ENCODE measurements around the gene ZNF740.

ZNF740 gene

GRCh38 chr12:53219956-53220693 is 39.6 kb downstream of the ZNF740 start:
- peak; percentile 63 for DNase-seq (ENCODE audit: low read depth)
- H3K4me3 ChIP-seq (ENCODE audit: low read length), result peak overlapping the region; percentile 90
- TF ChIP-seq, protein P1, sequence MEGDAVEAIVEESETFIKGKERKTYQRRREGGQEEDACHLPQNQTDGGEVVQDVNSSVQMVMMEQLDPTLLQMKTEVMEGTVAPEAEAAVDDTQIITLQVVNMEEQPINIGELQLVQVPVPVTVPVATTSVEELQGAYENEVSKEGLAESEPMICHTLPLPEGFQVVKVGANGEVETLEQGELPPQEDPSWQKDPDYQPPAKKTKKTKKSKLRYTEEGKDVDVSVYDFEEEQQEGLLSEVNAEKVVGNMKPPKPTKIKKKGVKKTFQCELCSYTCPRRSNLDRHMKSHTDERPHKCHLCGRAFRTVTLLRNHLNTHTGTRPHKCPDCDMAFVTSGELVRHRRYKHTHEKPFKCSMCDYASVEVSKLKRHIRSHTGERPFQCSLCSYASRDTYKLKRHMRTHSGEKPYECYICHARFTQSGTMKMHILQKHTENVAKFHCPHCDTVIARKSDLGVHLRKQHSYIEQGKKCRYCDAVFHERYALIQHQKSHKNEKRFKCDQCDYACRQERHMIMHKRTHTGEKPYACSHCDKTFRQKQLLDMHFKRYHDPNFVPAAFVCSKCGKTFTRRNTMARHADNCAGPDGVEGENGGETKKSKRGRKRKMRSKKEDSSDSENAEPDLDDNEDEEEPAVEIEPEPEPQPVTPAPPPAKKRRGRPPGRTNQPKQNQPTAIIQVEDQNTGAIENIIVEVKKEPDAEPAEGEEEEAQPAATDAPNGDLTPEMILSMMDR (conservative IDR thresholded peaks at IDR 0.05; ENCODE audit: low read length), result no peak

DNA sequence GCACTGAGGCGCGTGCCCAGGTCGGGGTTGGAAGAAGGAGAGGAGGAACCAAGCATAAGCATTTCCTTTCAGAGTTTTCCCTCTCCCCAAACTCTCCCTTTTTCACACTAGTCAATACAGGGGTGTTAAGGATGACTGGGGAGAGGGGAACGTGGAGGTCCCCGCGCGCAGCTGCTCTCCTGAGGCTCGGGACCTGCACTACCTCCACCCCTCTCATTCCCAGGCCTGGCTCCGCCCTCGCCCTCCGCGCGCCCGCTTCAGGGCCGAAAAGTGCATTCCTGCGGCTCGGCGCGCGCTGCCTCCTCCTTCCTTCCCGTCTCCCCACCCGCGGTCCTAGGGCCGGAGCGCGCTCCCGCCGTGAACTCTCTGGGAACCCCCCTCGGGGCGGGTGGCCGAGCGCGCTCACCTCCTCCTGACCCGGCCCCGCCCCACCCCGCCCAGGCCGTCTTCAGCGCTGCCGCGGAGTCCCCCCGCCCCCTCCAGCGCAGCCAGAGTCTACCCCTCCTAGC is 40.2 kb downstream of the ZNF740 start:
- H3K4me3 ChIP-seq (ENCODE audit: low read length), result peak overlapping the region; percentile 90
- TF ChIP-seq, protein P1 (conservative IDR thresholded peaks at IDR 0.05; ENCODE audit: low read length), result no peak
- peak; percentile 94 for DNase-seq (ENCODE audit: low read depth)

- H3K4me3 ChIP-seq (ENCODE audit: low read length), result peak overlapping the region; percentile 63
- TF ChIP-seq, protein P1 (conservative IDR thresholded peaks at IDR 0.05; ENCODE audit: low read length), result peak; percentile 23
- peak; percentile 56 for DNase-seq (ENCODE audit: low read depth)
Observed at GRCh38 chr12:53221203-53222080, 40.9 kb downstream of the ZNF740 start.

GRCh38 chr12:53222170-53222721 is 41.7 kb downstream of the ZNF740 start:
- H3K4me3 ChIP-seq (ENCODE audit: low read length), result peak overlapping the region; percentile 48
- TF ChIP-seq, protein P1 (conservative IDR thresholded peaks at IDR 0.05; ENCODE audit: low read length), result no peak

DNA sequence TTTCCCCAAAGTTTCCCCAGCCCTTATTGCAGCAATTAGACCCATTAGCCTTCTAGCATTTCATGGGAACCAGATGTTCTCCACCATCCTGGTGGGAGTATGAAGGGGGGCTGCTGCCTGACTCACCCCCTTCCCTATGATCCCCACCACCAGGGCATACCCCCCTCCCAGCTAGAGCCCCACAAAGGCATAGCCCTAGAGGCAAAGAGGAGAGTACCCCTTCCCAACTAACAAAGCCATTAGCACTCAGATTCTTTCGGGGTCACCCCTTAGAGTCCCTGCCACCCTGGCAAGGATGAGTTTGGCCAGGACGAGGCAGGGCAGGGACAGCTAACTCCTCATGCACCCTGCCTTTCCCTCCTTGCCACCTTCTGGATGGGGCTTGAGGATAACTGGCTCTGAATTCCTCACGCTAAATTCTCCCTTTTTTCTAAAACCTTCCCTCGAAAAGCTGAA is 42.3 kb downstream of the ZNF740 start:
- TF ChIP-seq, protein P1 (conservative IDR thresholded peaks at IDR 0.05; ENCODE audit: low read length), result no peak
- H3K4me3 ChIP-seq (ENCODE audit: low read length), result no peak overlapping the region; the same call in 1 of the 2 replicates
- no peak for DNase-seq (ENCODE audit: low read depth)

More at GRCh38 chr12:53222170-53222721, 41.7 kb downstream of the ZNF740 start:
- DNase-seq (ENCODE audit: low read depth), result peak; percentile 76

- peak overlapping the region; percentile 29 for H3K4me3 ChIP-seq (ENCODE audit: low read length)
- DNase-seq (ENCODE audit: low read depth), result peak; percentile 73
- TF ChIP-seq, protein P1 (conservative IDR thresholded peaks at IDR 0.05; ENCODE audit: low read length), result no peak
Observed at GRCh38 chr12:53223389-53224060, 43.0 kb downstream of the ZNF740 start.

Measured in AG10803 (cell line).